ENCODE measurements around the gene POLR2A. TPM values are rescaled to one million over a fixed set of nuclear protein-coding genes. Genes with fewer than 3 reads are reported as not detected.

Gene POLR2A
- total and polyA plus RNA-seq, 2 of the 13 experiments (the other 11 are each of a cell fraction or from before 2014, with no cell fraction given) = 17.8 to 18.3 TPM

GRCh38 chr17:7484067-7484918, at the start of gene POLR2A (continued):
- no peak for TF ChIP-seq CENPBD1 (CRISPR knock-in tag; IDR thresholded peaks at IDR 0.05; ENCODE audit: borderline replicate concordance, low read depth)
- peak; percentile 73 for TF ChIP-seq ZMAT3 (CRISPR knock-in tag; conservative IDR thresholded peaks at IDR 0.05)
- TF ChIP-seq ZNF296 (CRISPR knock-in tag; conservative IDR thresholded peaks at IDR 0.05) = no peak
- TF ChIP-seq MLXIP (CRISPR knock-in tag; IDR thresholded peaks at IDR 0.05; ENCODE audit: borderline replicate concordance) = peak; percentile 80; the same call in 1 of the 2 replicates
- peak; percentile 59; the same call in 1 of the 2 replicates for TF ChIP-seq KDM4B (CRISPR knock-in tag; IDR thresholded peaks at IDR 0.05)
- 0 out of 2 replicates have a peak, but pooled peaks have one; percentile 74 for TF ChIP-seq ZNF251 (CRISPR knock-in tag; IDR thresholded peaks at IDR 0.05)
- TF ChIP-seq ATF6 (CRISPR knock-in tag; conservative IDR thresholded peaks at IDR 0.05) = 0 out of 2 replicates have a peak, but pooled peaks have one; percentile 75
- TF ChIP-seq PRDM15 (CRISPR knock-in tag; IDR thresholded peaks at IDR 0.05) = peak; percentile 97
- 0 out of 2 replicates have a peak, but pooled peaks have one; percentile 25 for TF ChIP-seq ZNF367 (CRISPR knock-in tag; IDR thresholded peaks at IDR 0.05; ENCODE audit: borderline replicate concordance)
- TF ChIP-seq TCF7L2 (IDR thresholded peaks at IDR 0.05; ENCODE audit: low read depth, low read length) = no peak
- no peak for TF ChIP-seq HINFP (CRISPR knock-in tag; IDR thresholded peaks at IDR 0.05; ENCODE audit: low read depth)
- TF ChIP-seq NR3C1 (CRISPR knock-in tag; IDR thresholded peaks at IDR 0.05) = no peak
- TF ChIP-seq ZNF232 (CRISPR knock-in tag; IDR thresholded peaks at IDR 0.05; ENCODE audit: borderline replicate concordance) = peak; percentile 96; the same call in 1 of the 2 replicates
- no peak; the same call in 1 of the 2 replicates for TF ChIP-seq CSRNP1 (CRISPR knock-in tag; IDR thresholded peaks at IDR 0.05)
- TF ChIP-seq MYC (CRISPR knock-in tag; IDR thresholded peaks at IDR 0.05; ENCODE audit: borderline replicate concordance) = peak; percentile 71

All from HepG2 (cell line).